GM12874 (cell line): ENCODE data around the gene DNAH8.

Experiments
- CTCF ChIP-seq: IDR thresholded peaks from 2 replicates; pipeline ENCODE4 v1.5.1; 2011; ENCODE audit warnings: low read depth, mild to moderate bottlenecking, control low read depth, low read length, moderate library complexity; ENCODE audit not compliant: insufficient read depth

DNAH8 gene

GRCh38 chr6:38943964-38944363 lies 228.9 kb downstream of the DNAH8 start:
- TF ChIP-seq CTCF: peak; percentile 24; the same call in 1 of the 2 replicates

- no peak for TF ChIP-seq CTCF
Measured at GRCh38 chr6:38944655-38945279, 229.7 kb downstream of the DNAH8 start.

GRCh38 chr6:38955861-38956260 lies 240.8 kb downstream of the DNAH8 start:
- TF ChIP-seq CTCF: no peak

GRCh38 chr6:38957426-38957825 lies 242.3 kb downstream of the DNAH8 start:
- TF ChIP-seq CTCF: no peak

GRCh38 chr6:38959138-38959537 lies 244.0 kb downstream of the DNAH8 start:
- no peak for TF ChIP-seq CTCF

- no peak for TF ChIP-seq CTCF
Measured at GRCh38 chr6:38968702-38969149, 253.6 kb downstream of the DNAH8 start.

- peak; percentile 56 for TF ChIP-seq CTCF
Measured at GRCh38 chr6:38973178-38974057, 258.3 kb downstream of the DNAH8 start.
